ENCODE measurements around the gene PDGFA.
"Not testable (repeated sequence)": the region's sequence is repeated elsewhere in the genome, so short reads cannot be mapped to it uniquely, and the experiment has no call there.

PDGFA gene

DNA sequence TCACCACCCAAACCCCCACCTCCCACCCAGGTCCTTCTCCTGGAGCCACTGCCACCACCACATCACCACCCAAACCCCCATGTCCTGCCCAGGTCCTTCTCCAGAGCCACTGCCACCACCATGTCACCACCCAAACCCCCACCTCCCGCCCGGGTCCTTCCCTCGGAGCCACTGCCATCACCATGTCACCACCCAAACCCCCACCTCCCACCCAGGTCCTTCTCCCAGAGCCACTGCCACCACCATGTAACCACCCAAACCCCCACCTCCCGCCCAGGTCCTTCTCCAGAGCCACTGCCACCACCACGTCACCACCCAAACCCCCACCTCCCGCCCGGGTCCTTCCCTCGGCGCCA, 31.9 kb upstream of the PDGFA start:
- DNase-seq = not testable (repeated sequence)

GRCh38 chr7:550881-551614, 31.4 kb upstream of the PDGFA start:
- DNase-seq = no peak

DNA sequence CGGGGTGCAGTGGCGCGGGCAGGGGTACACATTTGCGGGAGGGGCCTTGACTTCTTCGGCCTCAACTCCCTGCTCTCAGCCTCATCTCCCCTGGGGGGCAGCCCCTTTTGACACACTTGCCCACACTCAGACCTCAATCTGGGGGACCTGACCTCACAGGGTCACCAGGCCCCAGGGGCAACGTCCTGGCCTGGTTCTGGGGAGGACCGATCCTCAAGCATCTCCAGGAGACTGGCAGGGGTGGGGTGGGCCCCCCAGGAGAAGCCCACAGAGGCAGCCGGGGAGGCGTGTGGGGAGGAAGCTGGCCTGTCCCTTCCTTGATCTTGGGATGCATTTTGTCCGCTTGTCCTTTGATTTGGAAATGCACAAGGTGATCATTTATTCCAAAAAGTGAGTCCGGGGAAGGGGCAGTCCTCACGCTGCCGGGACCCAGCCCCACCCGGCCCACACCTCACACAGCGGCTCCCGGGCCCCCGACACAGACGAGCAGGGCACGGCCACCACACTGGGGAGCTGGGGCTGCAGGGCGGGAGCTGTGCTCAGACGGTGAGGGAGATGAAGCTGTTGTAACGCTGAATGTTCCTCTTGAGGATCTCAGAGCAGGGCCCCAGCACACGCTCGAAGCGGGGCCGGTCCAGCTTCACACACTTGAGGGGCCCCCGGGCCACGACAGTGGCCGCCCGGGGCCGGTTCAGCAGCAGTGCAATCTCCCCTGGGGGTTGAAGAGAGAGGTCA, 30.4 kb upstream of the PDGFA start:
- DNase-seq = no peak

GRCh38 chr7:549066-549890, 29.6 kb upstream of the PDGFA start:
- DNase-seq = no peak

DNA sequence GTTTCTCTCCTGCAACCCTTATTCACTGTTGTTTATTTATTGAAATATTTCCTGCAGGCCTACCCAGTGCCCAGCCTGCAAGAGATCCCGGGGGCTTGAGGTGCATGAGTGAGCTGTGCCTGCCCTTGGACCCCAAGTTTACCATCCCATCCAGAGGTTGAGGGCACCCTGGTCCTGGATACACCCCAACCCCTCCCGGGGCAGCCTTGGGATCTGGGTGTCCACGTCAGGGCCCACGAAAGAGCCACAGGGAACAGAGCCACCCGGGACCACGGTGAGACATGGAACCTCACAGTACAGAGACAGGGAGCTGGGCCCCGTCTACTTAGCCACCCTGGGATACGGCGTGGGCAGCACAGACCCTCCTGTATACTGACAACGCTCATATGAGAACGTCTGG, 28.8 kb upstream of the PDGFA start:
- DNase-seq = no peak

GRCh38 chr7:545470-545869, 25.8 kb upstream of the PDGFA start:
- DNase-seq = no peak

DNA sequence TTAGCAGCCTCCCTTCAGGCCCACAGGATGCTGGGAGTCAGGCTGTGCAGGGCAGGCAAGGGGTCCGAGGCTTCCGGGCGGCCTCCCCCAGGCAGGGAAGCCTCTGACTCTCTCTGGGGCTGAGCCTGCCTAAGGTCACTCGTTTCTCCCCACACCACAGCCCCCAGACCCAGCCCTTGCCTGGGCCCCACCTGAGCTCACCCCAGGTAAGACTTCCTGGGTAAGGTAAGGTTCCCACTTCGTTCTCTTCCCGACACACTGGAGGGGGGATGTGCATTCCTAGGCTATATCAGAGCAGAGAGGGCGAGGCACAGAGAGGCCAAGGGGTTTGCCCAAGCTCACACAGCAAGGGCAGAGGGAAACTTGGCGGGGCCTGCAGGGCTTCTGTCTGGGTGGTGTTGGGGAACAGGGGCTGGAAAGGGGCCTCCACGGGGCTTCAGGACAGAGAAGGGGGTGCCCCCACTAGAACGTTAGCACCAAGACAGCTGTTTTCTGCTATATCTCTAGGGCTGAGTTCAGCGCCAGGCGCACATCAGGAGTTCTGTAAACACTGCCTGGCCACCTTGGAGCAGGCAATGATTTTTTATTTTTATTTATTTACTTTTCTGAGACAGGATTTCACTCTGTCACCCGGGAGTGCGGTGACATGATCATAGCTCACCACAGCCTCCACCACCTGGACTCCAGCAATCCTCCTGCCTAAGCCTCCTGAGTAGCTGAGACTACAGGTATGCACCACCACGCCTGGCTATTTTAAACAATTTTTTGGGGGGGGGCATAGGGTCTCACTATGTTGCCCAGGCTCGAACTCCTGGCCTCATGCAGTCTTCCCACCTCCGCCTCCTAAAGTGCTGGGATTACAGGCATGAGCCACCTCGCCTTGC, 24.9 kb upstream of the PDGFA start:
- DNase-seq = no peak

GRCh38 chr7:543501-544337, 24.1 kb upstream of the PDGFA start:
- no peak for DNase-seq

- no peak for DNase-seq
Measured at GRCh38 chr7:542713-543500, 23.3 kb upstream of the PDGFA start.

GRCh38 chr7:542131-542712, 22.6 kb upstream of the PDGFA start:
- DNase-seq = no peak

- no peak for DNase-seq
Measured at GRCh38 chr7:541661-542060, 22.0 kb upstream of the PDGFA start.

DNA sequence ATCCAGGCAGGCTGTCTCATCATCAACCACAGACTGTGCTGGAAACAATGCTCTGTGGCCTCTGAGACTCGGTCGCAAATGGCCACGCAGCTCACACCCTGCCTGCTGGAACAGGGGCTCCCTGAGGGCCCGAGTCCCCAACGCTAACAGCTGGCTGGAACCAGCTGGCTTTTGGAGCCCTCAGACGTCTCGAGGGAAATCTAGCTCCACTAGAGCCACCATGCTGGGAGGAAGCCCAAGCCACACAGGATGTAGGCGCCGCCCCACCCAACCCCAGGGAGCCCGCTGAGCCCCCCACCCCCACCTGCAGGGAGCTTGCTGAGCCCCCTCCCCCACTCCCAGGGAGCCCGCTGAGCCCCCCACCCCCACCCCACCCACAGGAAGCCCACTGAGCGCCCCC, 21.4 kb upstream of the PDGFA start:
- DNase-seq = no peak

GRCh38 chr7:540579-540978, 20.9 kb upstream of the PDGFA start:
- DNase-seq = no peak

- no peak for DNase-seq
Measured at GRCh38 chr7:539731-540411, 20.2 kb upstream of the PDGFA start.

- DNase-seq = no peak
Measured at GRCh38 chr7:538764-539685, 19.4 kb upstream of the PDGFA start.

- no peak for DNase-seq
Measured at GRCh38 chr7:537911-538634, 18.4 kb upstream of the PDGFA start.

DNA sequence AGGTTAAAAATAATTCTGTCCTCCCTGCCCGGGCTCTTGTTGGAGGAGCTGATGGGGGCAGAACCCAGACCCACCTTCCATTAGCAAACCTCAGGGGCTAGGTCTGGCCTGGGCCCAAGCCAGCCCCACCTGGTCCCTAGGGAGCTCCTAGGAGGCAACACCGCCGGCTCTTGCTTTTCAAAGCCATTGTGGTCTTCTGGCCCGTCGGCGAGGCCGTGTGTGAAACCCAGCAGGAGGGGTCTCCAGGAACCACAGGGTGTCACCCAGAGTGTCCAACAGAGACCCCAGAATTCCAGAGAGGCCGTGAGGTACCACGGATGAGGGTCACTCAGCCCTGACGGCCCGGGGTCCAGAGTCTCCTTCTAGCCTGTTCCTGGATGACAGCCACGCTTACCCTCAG, 16.6 kb upstream of the PDGFA start:
- no peak for DNase-seq

GRCh38 chr7:534959-535358, 15.3 kb upstream of the PDGFA start:
- no peak for DNase-seq

All from NCI-H1417 treated with DMSO at 0.1 percent for 48 hours (cell line).